ENCODE measurements around the gene RBM38. TPM values are rescaled to one million over a fixed set of nuclear protein-coding genes. Genes with fewer than 3 reads are reported as not detected.
A peak's percentile ranks its signal among the peaks of the same experiment; 100 is the strongest.

RBM38 gene
- total and polyA plus RNA-seq, 9 donors, result 6.3 to 77.6 (median 36.6) TPM

DNA sequence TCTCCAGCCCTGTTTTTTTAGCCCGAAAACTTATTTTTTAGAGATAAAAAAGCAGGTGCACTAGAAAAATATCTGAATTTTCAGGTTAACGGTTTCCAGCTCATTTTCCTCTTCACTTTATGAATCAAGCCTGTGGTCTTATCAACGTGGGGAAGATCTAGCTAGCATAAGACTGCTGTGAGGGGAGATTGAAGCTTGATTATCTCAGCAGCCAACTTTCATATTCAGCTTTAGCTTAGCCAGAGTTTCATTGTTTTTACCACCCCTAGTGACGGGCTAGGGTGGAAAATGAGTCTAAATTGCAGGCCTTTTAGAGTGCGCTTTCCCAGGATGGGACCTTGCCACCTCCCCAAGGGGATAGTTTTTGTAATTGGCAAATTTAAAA, 11.9 kb upstream of the RBM38 start:
- no peak overlapping the region for H3K27ac ChIP-seq
- TF ChIP-seq POLR2A (IDR thresholded peaks at IDR 0.05) (no peak), EP300 (IDR thresholded peaks at IDR 0.05) (no peak)
- TF ChIP-seq, protein P1, sequence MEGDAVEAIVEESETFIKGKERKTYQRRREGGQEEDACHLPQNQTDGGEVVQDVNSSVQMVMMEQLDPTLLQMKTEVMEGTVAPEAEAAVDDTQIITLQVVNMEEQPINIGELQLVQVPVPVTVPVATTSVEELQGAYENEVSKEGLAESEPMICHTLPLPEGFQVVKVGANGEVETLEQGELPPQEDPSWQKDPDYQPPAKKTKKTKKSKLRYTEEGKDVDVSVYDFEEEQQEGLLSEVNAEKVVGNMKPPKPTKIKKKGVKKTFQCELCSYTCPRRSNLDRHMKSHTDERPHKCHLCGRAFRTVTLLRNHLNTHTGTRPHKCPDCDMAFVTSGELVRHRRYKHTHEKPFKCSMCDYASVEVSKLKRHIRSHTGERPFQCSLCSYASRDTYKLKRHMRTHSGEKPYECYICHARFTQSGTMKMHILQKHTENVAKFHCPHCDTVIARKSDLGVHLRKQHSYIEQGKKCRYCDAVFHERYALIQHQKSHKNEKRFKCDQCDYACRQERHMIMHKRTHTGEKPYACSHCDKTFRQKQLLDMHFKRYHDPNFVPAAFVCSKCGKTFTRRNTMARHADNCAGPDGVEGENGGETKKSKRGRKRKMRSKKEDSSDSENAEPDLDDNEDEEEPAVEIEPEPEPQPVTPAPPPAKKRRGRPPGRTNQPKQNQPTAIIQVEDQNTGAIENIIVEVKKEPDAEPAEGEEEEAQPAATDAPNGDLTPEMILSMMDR (IDR thresholded peaks at IDR 0.05), result no peak
- H3K36me3 ChIP-seq, result no peaks in the 10 kb centered on the region
- intact Hi-C loops (cut with DNase I), result loop anchor here in 1 of 4 donors (10.0 kb wide), 1 partner anchor 216 kb away; no protein-coding TSS in a partner anchor
- no peaks in the 10 kb centered on the region for H3K27me3 ChIP-seq
- H3K4me3 ChIP-seq, result no peak overlapping the region
- no peaks in the 10 kb centered on the region for H3K4me1 ChIP-seq (ENCODE audit: insufficient read depth)
- 70 to 75% (median 71%) methylated on average over 5 of the region's 5 CpGs for WGBS, 3 donors
- DNase-seq, result no peak
- H3K9me3 ChIP-seq, result no peaks in the 10 kb centered on the region

DNA sequence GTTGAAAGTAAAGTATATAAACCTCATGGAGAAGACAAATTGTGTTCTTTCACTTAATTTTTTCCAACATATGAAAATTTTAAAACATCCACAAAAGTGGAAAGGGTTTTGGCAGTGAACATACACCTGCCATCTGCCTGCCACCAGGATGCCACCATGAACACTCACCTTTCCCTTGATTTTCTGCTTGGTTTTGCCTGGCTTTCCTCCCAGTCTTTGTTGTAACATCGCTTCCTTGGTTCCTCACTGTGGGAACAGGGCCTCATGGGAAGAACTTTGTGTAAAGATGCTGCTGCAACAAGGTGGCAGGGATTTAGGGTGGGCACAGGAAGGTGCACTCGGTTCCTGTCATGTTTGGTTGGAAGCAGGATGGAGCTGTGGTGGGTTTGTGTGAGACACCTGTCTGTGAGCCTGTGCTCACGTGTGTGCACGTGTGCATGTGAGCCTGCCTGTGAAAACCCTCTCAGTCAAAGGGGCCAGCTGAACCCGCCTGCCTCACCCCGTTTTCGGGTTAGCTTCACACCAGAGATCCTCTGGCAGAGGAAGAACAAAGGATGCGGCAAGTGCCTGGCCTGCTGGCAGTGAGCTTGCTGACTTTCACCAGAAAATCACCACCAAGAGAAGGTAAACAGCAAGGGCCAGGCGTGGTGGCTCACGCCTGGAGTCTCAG, 11.0 kb upstream of the RBM38 start:
- 80 to 87% (median 83%) methylated on average over 10 of the region's 10 CpGs for WGBS, 3 donors
- peak in 1 of 5 donors; percentile 11 for DNase-seq
- Histone ChIP-seq H3K4me1 (ENCODE audit: insufficient read depth) (no peaks in the 10 kb centered on the region), H3K27ac (no peak overlapping the region), H3K9me3 (no peaks in the 10 kb centered on the region), H3K27me3 (no peaks in the 10 kb centered on the region), H3K4me3 (no peak overlapping the region), H3K36me3 (no peaks in the 10 kb centered on the region)
- intact Hi-C loops (cut with DNase I), result loop anchor here in 3 of 4 donors (2.0 to 10.0 kb wide), 5 partner anchors 115 to 825 kb away; no protein-coding TSS in a partner anchor
- TF ChIP-seq POLR2A (IDR thresholded peaks at IDR 0.05) (no peak), EP300 (IDR thresholded peaks at IDR 0.05) (no peak)
- TF ChIP-seq, protein P1 (IDR thresholded peaks at IDR 0.05), result no peak

DNA sequence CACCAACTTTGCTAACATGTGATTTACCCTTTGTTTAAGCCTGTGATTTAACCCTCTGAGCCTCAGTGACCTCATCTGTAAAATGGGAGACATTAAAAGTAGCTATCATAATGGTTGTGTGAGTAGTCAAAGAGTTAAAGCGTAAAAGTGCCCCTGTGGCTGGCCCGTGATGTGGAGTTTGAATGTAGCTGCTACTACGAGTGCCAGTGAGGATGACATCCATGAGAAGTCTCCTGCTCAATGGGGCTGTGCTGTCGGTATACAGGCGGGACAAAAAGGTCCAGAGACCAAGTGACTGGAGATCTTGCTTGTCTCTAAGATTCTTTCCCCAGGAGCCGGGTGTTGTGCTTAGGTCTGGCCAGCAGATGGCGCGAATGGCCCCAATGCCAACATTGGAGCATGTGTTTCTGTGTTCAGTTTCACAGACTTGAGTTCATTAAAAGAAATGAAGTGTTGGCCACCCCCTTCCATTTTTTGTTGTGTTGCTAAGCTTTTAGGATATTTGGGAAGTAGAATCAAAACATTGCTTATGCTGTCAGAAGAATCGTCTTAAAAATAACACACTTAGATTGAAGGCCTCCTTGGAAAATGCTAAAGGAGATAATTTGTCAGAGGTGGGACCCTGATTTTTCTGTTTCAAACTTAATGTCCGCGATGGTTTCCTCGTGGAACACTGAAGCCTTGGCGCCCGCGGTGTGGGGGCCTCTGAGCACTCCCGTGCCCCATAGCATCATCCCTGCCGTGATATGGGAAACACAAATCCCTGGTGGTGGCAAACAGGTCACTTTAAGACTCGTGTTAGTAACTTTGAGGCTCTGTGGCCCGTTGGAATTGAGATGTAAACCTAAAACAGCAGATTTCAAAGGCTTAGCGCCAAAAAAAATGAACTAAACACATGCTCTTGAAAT, 9.3 kb upstream of the RBM38 start:
- TF ChIP-seq POLR2A (IDR thresholded peaks at IDR 0.05) (no peak), EP300 (IDR thresholded peaks at IDR 0.05) (no peak)
- TF ChIP-seq, protein P1 (IDR thresholded peaks at IDR 0.05), result peak; percentile 78 to 89 (median 87)
- Histone ChIP-seq H3K4me3 (no peak overlapping the region), H3K36me3 (no peaks in the 10 kb centered on the region), H3K4me1 (ENCODE audit: insufficient read depth) (no peaks in the 10 kb centered on the region), H3K9me3 (no peaks in the 10 kb centered on the region), H3K27ac (no peak overlapping the region), H3K27me3 (no peaks in the 10 kb centered on the region)
- peak; percentile 71 to 91 (median 88) for DNase-seq
- WGBS, 3 donors, result 40 to 49% (median 45%) methylated on average over 20 of the region's 20 CpGs
- intact Hi-C loops (cut with DNase I), result loop anchor here (2.0 to 10.0 kb wide), 5 partner anchors 113 to 823 kb away; no protein-coding TSS in a partner anchor

DNA sequence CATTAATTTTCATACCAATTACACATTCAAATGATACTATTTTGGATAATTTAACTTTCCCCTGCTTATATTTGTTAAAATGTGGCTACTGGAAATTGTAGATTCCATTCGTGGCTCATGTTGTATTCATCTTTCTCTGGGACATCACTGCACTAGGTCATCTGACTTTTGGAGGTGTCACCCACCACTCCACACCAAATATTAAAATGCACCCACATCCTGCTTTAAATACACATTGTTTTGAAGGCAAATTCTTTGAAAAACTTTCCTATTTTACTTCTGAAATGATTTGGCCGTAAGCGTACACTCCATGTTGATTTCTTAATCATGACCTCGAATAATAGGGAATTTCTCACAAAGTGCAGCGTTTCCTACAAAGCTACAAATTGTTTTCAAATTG, 8.7 kb upstream of the RBM38 start:
- Histone ChIP-seq H3K4me3 (no peak overlapping the region), H3K27ac (no peak overlapping the region), H3K36me3 (no peaks in the 10 kb centered on the region), H3K4me1 (ENCODE audit: insufficient read depth) (no peaks in the 10 kb centered on the region), H3K9me3 (no peaks in the 10 kb centered on the region), H3K27me3 (no peaks in the 10 kb centered on the region)
- WGBS, 3 donors, result 89 to 92% (median 90%) methylated on average over 5 of the region's 5 CpGs
- intact Hi-C loops (cut with DNase I), result loop anchor here (2.0 to 10.0 kb wide), 4 partner anchors 112 to 822 kb away; no protein-coding TSS in a partner anchor
- no peak for TF ChIP-seq POLR2A (IDR thresholded peaks at IDR 0.05)
- TF ChIP-seq, protein P1 (IDR thresholded peaks at IDR 0.05), result no peak
- TF ChIP-seq EP300 (IDR thresholded peaks at IDR 0.05), result no peak
- no peak for DNase-seq
